ENCODE measurements around the gene LINGO1. TPM values are rescaled to one million over a fixed set of nuclear protein-coding genes. Genes with fewer than 3 reads are reported as not detected.

The LINGO1 gene
- total and polyA plus RNA-seq, 2 donors (not counting 3 experiments of a cell fraction or from before 2014, with no cell fraction given) = 0.15 to 0.33 TPM

GRCh38 chr15:77572186-77572585, 60.5 kb downstream of the LINGO1 start:
- Histone ChIP-seq H3K4me3 (replicated peaks in 1 of 3; ENCODE audit: insufficient read depth in 1 of 3, low read depth in 1 of 3, low read length in 3 of 3) (no peak overlapping the region), H3K79me2 (ENCODE audit: control insufficient read depth, insufficient read depth, low read length) (no peaks in the 10 kb centered on the region), H4K20me1 (replicated peaks; ENCODE audit: control insufficient read depth, extremely low read depth, insufficient read depth, low read length) (no peaks in the 10 kb centered on the region), H3K4me1 (ENCODE audit: control insufficient read depth, extremely low read depth, insufficient read depth, low read length) (no peaks in the 10 kb centered on the region), H3K9me1 (replicated peaks; ENCODE audit: control insufficient read depth, extremely low read depth, insufficient read depth, low read length) (no peaks in the 10 kb centered on the region), H3K27me3 (ENCODE audit: control insufficient read depth in 2 of 2, insufficient read depth in 2 of 2, low read length in 2 of 2) (no peaks in the 10 kb centered on the region), H3K36me3 (ENCODE audit: control insufficient read depth in 2 of 2, extremely low read depth in 1 of 2, insufficient read depth in 2 of 2, low read length in 2 of 2) (no peaks in the 10 kb centered on the region), H3K9ac (replicated peaks; ENCODE audit: extremely low read depth, insufficient read depth, low read length) (no peak overlapping the region), H2AFZ (ENCODE audit: low read depth, low read length) (no peak overlapping the region), H3K9me3 (replicated peaks; ENCODE audit: control insufficient read depth, insufficient read depth, low read length) (no peaks in the 10 kb centered on the region), H3K4me2 (ENCODE audit: insufficient read depth, low read length) (no peak overlapping the region), H3K27ac (ENCODE audit: insufficient read depth, low read depth, low read length) (no peak overlapping the region)
- FAIRE-seq (no peak), DNase-seq (ENCODE audit: low read depth, low spot score) (no peak)
- dilution Hi-C loops (cut with MboI; ENCODE audit: extremely low pct_ligation_motif_present, low sequenced_read_pairs) (no loop called here), intact Hi-C loops (cut with micrococcal nuclease) (no loop called here)
- POLR2A ChIA-PET = no interaction called here
- TF ChIP-seq FOS (IDR thresholded peaks at IDR 0.05; ENCODE audit: borderline replicate concordance, insufficient read depth, low read length) (no peak), MAX (IDR thresholded peaks at IDR 0.05; ENCODE audit: insufficient read depth, insufficient read length) (no peak), CTCF (IDR thresholded peaks at IDR 0.05; ENCODE audit: extremely low read depth in 1 of 2, insufficient read depth in 1 of 2, low read depth in 1 of 2, low read length in 2 of 2) (no peak), EZH2 (IDR thresholded peaks at IDR 0.05; ENCODE audit: borderline replicate concordance, low read depth, low read length, severe bottlenecking) (no peak), POLR2AphosphoS5 (IDR thresholded peaks at IDR 0.05; ENCODE audit: insufficient read depth, low read depth, low read length) (no peak), MYC (IDR thresholded peaks at IDR 0.05; ENCODE audit: low read depth, low read length) (no peak), POLR2A (IDR thresholded peaks at IDR 0.05; ENCODE audit: low read depth, low read length) (no peak), JUN (IDR thresholded peaks at IDR 0.05; ENCODE audit: borderline replicate concordance, insufficient read depth, insufficient read length, low read depth) (no peak), GATA2 (IDR thresholded peaks at IDR 0.05; ENCODE audit: insufficient read depth, insufficient read length, low read depth, low read length) (no peak)
- CTCF ChIA-PET = no interaction called here
- no TSS peak for BruUV-seq (replicated peaks)

All from endothelial cell of umbilical vein (primary cell).